ENCODE data around the gene CEL.
"Not testable (repeated sequence)": the region's sequence is repeated elsewhere in the genome, so short reads cannot be mapped to it uniquely, and the experiment has no call there.

- not testable (repeated sequence) for TF ChIP-seq CTCF, POLR2A (IDR thresholded peaks at IDR 0.05)
Measured at GRCh38 chr9:133086212-133086860, 24.6 kb downstream of the CEL start.
